SK-N-DZ (cell line): ENCODE data around the gene EGFR.
A peak's percentile ranks its signal among the peaks of the same experiment; 100 is the strongest.
"Not testable (repeated sequence)": the region's sequence is repeated elsewhere in the genome, so short reads cannot be mapped to it uniquely, and the experiment has no call there.

Source experiments
- DNase-seq: peaks from one replicate; pipeline ENCODE4 v3.0.0-alpha.2; 2015; ENCODE audit warnings: low spot score

The EGFR gene

DNA sequence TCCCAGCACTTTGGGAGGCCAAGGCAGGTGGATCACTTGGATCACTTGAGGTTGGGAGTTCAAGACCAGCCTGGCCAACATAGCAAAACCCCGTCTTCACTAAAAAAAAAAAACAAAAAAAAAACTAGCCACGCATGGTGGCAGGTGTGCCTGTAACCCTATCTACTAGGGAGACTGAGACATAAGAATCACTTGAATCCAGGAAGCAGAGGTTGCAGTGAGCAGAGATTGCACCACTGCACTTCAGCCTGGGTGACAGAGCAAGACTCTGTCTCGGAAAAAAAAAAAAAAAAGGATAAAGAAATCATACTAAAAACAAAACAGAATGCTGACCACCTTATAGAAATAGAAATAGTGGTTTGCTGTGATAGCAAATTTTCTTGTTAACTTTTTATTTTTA is 16.6 kb downstream of the EGFR start:
- not testable (repeated sequence) for DNase-seq

DNA sequence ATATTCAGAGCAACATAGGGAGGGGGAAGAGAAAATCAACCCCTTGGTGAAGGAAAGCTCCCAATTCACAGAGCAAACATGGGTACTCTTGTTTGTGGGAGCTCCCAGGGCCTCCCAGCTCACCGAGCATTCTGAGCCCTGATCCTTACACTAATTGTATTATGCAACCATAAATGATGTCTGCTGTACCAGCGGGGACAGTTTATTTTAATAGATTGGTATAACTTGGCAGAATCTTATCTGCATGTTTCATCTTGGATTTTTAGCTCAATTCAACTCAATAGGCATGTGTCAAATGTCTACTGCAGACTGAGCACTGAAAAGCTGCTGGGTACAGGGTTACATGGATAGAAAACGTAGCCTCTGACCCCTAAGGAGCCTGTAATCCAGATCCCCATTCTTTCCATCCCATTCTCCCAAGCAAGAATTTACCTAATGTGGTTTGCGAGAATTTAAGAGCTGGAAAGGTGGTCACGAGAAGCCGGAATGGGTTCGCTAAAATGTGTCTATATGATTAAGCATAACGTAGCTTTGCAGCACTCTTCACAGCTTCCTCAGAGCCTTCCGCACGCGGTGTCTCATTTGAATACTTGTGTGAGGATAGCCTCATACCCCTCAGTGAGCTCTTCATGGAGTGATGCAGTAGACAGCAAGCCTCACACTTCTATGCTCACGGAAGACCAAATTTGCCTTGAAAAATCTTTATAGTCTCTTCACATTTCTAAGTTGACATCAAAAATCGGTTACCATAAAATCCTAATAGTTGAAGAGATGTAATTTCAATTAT is 18.3 kb downstream of the EGFR start:
- DNase-seq: peak; percentile 67

DNA sequence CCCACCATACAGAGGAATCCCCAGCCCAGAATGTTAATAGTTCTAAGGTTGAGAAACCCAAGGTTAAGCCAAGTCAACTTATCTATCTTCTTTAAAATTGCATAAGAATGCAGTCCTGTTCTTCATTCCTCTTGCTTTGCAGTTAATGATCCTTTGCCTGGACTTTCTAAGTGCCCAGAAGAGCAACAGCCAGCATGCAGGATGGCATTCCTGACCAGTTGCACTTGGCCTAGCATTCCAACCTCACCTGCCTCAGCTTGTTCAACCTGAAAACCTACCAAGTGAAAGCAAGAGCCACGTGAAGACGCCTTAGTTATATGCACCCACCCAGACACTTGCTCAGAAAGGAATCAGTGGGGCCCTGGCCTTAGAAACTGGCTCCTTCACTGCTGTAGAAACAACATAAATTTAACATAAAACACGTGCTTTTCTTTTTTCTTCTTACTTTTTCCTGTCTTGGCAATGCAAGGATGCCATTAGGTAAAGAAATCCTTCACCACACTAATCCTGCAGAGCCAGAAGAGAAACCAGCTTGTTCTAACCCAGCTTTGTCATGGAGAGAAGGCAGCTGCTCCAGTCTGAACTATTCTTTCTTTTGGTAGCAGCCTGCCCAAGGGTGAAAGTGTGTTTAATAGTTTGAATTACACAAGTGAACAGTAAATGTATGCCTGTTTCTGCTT is 25.0 kb downstream of the EGFR start:
- DNase-seq: no peak

DNA sequence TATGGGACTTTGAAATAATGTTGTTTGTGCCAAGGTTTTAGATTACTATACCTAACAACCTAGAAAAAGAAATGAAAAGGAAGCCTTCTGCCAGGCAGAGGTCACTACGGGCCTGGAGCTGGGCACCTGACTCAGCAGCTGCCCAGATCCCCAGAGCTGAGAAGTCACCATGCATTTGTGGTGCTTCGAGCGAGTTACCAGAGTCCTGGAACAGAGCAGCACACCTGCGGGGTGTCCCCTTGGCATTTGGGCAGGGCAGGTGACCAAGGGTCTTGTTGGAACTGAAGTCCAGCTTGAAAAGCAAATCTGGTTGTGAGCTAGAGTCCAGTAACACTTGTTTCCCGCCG is 25.5 kb downstream of the EGFR start:
- DNase-seq: no peak

GRCh38 chr7:55044791-55045190 is 26.0 kb downstream of the EGFR start:
- no peak for DNase-seq

- no peak for DNase-seq
Measured at GRCh38 chr7:55046582-55047342, 27.9 kb downstream of the EGFR start.

GRCh38 chr7:55048221-55048859 is 29.5 kb downstream of the EGFR start:
- no peak for DNase-seq

GRCh38 chr7:55050281-55050680 is 31.5 kb downstream of the EGFR start:
- peak; percentile 8 for DNase-seq

DNA sequence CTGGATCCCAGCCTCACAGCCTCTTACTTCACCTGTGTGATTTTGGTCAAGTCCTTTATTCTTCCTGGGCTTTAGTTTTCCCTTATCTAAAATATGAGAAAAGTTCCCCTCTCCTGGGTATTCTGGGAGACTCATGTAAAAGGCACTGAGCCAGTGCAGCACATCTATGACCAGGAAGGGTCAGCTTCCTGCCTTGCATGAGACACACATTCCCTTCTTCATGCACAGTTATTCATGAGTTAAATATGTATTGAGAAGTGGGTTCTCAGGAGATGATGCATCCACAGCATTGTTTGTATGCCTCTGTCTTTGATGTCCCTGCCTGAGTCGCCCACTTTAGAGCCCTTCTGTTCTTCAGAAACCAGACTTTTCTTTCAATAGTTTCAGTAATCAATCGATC is 33.3 kb downstream of the EGFR start:
- DNase-seq: no peak

DNA sequence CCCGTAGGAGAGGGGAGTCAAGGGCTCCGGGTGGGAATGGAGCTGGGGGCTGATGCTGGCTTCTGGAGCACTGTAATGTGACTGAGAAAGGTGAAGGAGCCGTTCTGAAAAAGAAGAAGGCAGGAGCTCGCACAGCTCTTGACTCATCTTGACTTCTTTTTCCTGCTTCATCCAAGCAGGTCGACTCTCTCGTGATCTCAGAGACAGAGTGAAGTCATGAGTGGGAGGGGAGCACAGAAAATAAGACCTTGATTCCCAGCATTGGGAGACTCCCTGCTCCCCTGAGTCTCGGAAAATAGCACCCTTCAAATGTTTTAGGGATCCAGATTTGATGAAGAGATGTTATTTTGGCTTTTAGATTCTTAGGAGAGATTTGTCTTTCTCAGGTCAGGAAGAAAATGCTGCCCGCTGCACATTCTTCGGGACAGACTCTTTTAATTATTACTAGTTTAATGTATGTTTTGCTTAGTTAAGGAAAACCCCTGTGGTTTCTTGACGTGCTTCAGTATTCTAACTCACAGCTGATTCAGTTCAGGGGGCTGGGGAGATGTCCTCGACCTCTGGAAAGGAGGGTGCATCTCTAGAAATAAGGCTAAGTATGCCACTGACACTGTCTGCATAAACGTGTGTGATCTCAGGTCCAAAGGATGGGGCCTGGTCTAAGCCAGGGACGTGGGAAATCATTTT is 34.1 kb downstream of the EGFR start:
- no peak for DNase-seq

DNA sequence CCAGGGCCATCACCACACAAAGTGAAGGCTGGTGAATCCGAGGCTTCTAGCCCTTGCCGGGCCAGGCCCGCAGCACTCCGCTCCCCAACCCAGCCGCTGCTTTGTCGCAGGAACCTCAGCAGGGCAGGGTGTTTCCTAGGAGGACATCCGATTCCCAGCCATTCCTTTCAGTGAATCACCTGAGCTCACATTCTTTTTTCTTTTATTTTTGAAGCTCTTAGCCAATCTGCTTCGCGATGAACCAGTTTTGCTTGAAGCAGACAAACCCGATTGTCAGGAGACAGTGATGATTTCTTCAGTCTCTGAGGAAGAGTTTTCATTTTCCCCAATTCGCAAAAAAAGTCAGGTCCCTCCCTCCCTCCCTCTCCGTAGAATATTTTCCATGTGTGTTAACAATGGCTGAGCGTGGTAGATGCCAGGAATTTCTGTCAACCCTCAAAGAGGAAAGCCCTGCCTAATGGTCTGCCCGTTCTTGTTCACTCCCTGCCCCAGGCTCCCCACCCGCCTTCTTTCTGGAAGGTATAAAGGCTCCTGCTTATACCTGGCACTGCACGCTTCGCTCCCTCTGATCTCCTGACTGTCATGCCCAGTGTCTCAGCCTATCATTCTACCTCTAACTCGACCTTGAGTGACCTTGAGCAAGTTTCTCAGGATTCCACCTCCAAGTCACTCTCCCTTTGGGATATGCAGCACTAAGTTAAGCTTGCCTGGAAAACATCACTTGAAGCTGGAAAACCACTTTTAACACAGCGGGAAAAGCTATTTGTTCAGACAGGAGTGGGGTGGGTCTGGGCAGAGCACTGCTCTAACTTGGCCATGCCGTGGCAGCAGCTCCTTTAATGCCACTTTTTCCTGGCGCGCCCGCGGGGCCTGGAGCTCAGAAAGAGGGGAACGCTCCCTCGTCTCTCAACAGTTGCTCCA is 35.1 kb downstream of the EGFR start:
- no peak for DNase-seq

DNA sequence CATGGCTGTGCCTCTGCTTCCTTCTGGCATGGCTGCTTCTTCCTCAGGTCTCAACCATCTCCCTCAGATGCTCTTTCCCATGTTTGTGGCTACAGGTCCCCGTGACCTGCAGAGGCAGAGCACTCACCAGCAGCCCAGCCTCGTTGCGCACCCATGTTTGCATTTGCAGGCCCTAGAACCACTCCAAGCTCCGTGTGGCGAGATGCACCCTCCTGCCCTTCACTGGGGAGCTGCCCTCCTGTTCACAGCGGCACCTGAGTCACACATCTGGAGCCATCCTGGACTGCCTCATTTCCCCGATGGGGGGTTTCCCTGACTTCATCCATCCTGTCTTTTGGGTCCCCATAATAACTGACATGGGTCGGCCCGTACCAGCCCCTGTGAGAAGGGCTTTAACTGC is 35.9 kb downstream of the EGFR start:
- no peak for DNase-seq

GRCh38 chr7:55055479-55055878 is 36.7 kb downstream of the EGFR start:
- DNase-seq: no peak

- no peak for DNase-seq
Measured at GRCh38 chr7:55056068-55056467, 37.3 kb downstream of the EGFR start.

DNA sequence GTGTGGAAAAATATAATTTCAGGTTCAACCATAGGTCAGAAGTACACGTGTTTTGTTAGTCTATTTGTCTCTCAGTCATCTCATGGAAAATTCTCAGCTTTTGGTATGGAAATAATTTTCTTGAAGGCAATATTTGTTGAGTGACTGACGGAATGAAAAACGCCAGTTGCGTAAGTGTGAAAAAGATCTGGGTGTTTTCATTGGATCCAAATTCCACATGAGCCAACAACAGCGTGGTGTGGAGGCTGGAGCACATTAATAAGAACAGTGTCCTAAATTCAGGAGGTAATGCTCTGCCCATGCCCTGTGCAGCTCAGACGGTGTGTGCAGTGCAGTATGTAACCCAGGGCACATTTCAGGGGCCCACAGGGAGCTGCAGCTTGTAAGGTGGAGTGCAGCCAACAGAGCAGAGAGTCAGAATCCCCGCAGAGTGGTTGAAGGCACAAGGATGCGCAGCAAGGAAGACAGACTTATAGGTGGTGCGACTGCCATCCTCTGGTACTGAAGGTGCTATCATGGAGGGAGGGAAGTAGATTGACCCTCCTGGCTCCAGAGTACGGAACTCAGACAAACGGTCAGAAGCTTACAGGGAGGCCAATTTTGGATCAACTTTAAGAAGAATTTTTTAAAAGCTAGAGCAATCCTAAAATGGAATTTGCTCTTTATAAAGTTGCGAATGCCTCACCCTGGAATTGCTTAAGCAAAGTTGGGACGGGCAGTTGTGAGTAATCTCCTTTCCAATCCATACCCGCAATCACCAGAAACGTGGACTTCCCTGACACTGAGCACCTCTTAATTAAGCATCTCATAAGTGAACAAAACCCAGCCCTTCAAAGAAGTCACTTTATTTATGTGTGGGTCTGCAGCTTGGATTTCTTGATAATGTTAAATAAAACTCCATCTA is 38.0 kb downstream of the EGFR start:
- no peak for DNase-seq

- DNase-seq: no peak
Measured at GRCh38 chr7:55058314-55058713, 39.5 kb downstream of the EGFR start.

DNA sequence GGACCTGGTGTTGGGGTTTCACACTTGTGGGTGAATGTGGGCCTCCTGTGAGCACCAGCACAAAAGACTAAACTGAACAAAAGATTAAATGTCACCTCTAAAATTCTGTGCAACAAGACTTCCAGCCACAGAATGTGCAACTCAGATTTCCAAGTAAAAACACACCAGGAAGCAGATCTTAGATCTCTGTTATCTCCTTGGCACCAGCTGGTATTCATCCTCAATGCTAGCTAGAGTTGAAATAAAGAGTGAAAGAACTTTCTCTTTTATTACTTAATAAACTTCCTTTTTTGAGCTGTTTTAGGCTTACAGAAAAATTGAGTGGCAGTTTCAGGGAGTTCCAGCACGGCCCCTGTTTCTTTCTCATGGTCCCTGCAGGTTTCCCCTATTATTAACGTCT is 40.2 kb downstream of the EGFR start:
- DNase-seq: no peak

DNA sequence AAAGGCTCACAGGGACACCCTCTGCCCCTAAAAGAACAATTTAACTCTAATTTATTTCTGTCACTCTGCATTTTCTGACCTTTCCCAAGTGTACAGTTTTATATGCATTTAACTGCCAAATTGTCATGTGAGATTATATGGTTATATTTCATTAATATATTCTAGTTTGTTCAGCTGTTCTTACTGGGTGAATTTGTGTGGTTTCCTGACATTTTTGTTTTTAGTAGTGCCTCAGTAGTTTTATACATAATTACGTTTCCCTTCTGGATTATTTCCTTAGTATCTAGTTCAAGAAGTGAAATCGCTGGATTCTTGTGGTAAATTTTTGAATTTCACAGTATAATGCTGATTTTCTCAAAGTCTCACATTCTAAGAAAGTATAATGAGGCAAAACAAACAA is 41.3 kb downstream of the EGFR start:
- no peak for DNase-seq

GRCh38 chr7:55060636-55061022 is 41.8 kb downstream of the EGFR start:
- no peak for DNase-seq
